SW480 (cell line): ENCODE data around the gene RNU1-3.
"Not testable (repeated sequence)": the region's sequence is repeated elsewhere in the genome, so short reads cannot be mapped to it uniquely, and the experiment has no call there.

Experiments used
- DNase-seq: peaks from one replicate; pipeline ENCODE4 v3.0.0-alpha.2; 2016; ENCODE audit warnings: low spot score

RNU1-3 gene

DNA sequence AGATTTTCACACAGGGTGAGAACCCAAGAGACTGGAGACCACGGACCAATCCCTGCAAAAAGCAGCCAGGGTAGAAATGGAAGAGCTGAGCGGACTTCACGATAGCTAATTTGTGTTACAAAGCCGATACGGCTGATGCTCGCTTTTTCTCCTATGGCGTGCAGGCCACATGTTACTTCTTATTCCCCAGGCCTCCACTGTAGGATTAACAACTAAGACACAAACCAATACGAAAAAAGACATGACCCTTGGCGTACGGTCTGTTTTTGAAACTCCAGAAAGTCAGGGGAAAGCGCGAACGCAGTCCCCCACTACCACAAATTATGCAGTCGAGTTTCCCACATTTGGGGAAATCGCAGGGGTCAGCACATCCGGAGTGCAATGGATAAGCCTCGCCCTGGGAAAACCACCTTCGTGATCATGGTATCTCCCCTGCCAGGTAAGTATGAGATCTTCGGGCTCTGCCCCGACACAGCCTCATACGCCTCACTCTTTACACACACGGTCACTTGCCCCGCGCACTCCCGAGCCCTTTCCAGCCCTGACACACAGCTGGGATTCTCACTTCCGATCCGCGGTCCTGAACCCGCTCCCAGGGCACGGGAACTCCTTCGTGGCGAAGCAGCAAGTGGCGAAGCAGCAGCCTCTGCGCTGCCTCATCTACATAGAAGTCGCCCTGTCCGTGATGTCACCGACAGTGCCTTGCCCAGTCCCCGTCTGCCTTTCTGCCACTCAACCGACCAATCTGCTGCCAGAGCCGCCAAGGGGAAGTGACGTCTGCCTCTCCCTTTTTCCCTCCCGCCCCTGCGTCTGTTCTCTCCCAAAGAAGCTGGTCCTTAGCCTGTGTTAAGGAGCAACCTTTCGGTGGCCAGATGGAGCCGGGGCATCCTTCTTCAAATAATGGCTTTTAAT is at the start of gene RNU1-3:
TSS of gene RNU1-3 (minus strand) at position 447 of the 912 bp plus-strand sequence.
- DNase-seq, result not testable (repeated sequence)

DNA sequence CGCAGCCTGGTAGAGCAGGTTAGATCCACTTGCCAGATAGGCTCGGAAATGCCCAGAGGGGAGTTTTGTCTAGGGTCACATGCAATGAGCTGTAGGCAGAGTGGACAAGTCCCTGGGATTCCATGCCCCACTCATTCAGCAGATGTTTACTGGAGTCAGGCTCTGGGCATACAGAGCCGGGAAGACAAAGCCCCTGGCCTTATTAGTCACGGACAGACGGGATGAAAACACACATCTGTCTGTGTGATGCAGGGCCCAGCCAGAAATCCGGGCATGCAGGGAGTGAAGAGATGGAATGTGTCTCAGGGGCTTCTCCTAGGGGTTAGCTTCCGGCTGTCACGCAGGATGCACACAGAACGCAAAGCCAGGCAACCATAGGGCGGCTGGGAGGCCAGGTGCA is 46.7 kb upstream of the RNU1-3 start:
- not testable (repeated sequence) for DNase-seq

DNA sequence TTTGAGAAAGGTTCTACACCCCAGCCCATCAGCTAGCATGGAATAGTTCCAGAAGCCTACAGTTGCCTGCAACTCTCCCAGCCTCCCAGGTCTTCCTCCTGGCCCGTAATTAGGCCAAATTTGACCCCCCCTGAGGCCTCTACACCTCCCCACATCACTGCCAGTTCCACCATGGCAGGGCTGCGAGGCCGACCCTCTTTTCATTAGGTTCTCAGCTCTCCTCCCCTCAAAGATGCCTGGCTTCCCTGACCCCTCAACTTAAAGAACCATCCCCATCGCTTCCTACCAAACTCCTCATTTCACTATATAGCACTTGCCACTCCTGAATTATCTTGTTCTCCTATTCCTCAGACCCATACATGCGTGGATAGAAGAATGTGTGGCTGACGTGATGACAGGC is 46.2 kb upstream of the RNU1-3 start:
- DNase-seq, result not testable (repeated sequence)

DNA sequence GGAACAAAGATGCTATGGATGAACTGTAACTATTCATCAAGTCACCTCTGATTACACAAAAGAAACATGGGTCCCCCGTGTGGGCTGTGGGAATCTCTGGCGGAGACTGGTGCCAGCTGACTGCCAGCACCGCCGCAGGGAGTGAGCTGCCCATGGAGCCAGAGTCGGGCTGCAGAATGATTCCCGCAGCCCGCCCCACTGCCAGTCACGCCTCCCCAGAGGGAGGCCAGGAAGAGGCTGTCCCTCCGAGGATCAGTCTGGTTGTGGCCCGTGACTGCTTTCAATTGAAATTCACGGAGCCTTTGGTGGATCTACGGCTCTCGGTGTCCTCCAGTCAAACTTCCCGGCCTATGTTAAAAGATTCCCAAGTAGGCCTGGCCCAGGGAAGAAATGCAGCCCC is 45.8 kb upstream of the RNU1-3 start:
- not testable (repeated sequence) for DNase-seq

DNA sequence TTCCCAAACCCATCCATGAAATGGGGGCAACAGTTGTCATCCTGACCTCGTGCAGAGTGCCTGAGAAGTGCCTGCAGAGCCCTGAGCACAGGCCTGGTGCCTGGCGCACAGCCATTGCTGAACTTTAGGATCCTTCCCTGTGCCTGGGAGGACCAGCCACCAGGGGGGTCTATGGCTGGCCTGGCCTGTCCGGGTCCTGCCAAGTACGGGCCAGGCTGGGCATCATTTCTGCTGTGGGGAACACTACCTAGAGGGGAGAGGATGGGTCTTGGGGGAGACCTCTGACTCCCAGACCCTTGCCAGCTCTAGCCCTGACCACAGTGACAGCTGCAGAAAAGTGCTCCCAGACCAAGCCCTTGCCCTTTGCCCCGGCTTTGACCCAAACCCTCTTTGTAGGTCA is 45.4 kb upstream of the RNU1-3 start:
- not testable (repeated sequence) for DNase-seq

DNA sequence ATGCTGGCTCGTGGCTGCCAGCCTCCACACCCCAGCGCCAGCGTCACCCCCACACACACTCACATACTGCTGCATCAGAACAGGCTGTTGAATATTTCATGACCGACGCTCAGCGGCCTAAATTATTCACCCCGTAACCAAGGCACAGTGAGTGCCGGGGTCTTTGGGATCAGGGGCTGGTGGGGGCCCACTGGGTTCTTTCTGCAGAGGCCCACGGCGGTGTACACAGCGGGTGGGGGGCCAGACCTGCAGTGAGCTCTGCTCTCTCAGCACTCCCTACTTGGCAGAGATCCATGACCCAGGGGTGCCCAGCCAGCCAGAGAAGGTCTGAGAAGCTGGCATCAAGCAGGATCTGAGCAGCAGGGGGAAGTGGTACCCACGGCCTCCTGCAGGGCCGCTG is 43.9 kb upstream of the RNU1-3 start:
- DNase-seq, result not testable (repeated sequence)

DNA sequence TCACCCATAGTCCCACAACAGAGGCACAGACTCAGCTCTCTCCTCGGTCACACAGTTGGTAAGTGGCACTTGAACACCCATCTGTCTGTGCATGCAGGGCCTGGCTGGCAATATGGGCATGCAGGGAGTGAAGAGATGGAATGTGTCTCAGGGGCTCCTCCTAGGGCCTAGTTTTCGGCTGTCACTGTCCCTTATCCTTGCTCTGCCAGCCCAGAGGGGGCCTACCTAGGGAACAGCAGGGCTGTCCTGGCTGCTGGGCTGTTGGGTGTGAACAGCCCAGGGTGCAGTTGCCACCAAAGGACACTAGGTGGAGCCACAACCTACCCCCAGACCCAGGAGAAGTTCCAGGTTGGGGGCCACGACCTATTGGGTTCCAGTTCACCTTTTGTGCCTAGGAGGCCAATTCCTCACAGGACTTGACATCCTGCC is 42.9 kb upstream of the RNU1-3 start:
- peak; percentile 58 for DNase-seq

DNA sequence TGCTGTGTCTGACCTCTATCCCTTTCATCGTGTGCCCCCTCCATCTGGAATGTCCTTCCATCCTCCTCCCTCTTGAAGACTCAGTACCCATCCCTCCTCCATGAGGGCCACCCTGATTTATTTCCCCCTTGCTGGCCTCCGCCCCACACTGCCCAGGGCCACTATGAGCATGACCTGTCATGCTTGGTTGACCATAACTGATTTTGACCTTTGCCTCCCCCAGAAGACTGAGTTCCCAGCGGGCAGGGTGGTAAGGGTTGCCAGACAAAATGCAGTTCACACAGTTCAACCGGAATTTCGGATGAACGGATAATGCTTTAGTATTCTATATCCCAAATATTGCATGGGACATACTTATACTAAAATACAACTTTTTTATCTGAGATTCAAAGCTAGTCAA is 42.0 kb upstream of the RNU1-3 start:
- not testable (repeated sequence) for DNase-seq

DNA sequence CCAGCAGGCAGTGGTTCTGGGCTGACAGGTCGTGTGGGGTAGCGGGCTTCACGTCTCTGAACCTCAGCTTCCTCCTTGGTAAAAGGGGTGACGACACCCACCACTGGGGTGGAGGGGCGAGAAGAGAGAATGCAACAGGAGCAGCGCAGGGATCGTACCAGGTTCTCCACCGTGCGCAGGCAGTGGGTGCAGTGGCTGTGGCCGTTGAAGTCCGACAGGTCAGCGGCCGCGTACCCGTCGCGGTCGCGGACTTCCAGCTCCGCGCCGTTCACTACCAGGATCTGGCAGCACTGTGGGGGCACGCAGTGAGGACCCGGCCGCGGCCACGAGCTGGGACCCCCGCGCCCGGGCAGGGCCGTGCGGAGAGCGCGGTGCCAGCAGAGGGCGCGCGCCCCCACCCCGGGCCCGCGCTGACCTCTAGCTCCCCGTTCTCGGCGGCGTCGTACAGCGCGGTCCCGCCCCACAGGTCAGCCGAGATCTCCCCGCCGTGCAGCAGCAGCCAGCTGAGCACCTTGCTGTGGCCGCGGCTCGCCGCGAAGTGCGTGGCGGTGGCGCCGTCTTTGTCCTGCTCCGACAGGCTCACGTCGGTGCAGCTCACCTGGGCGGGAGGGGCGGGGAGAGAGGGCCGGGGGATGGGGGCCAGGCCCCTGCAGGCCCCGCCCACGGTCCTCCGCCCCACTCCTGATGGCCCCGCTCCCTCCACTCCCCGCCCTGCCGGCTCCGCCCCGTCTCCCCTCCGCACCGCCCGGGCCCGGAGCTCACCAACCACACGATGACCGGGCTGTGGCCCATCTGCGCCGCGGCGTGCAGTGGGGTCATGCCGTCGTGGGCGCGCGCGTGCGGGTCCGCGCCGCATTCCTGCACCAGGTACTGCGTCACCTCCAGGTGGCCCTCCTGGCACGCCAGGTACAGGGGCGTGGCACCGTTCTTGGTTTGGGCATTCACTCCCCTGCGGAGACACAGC is 40.7 kb upstream of the RNU1-3 start:
- not testable (repeated sequence) for DNase-seq

DNA sequence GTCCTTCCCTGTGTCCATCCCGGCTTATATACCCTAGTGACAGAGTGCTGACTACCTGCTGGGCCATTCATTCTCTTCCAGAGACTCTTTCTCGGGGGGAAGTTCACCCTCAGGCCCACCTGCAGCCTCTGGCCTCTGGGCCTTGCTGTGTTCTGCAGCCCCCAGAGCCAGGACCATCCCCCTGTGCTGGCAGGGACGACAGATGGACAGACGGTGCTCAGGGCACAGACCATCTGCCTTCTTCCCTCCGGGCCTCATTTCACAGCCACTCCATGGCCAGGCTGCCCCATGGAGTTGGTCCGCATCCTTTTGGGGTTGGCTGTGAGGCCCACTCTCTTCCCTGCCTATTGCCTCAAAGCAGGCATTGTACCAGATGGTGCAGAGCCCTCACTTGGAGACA is 39.6 kb upstream of the RNU1-3 start:
- not testable (repeated sequence) for DNase-seq

DNA sequence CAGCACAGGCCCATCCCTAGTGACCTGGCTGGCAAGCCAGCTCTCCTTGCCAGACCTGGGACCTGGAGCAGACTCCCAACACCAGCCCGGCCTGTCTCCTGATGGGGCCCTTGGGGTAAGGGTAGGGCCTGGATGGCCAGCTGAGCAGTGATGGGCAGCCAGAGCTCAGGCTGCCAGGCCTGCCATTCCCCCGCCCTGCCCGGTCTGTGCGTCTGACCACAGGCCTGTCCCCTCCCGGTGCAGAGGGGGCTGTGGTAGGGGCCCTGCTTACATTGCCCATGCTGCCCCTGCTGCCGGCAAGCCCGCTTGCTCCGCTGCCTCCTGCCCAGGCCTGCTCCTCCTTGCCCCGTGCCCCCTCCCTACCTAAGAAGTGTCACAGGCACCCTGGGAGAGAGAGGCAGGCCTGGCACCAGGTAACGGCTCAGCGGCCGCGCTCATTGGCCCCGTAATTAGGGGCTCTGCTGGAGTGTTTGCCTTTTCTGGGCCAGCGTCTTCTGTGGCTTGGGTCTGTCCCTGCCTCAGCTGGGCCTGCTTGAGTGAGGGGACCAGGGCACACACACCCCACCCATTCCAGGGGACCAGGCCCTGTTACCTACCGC is 37.9 kb upstream of the RNU1-3 start:
- not testable (repeated sequence) for DNase-seq

DNA sequence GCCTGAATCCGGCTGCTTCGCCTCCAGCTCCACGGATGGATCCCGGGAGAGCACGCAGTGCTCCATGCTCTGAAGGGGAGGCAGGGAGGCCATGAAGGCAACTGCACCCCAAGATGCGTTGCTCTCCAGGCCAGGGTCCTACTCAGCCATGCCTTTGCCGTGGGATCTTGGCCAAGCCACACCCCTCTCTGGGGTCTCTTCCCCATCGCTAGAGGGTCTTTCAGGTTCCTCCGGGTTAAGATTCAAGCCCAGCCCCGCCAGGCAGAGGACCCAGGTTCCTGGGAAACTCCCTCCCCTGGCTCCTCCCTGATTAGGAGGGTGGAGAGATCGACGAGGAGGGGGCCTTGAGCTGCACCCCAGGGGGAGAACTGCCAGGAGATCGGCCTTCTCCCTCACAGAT is 37.3 kb upstream of the RNU1-3 start:
- not testable (repeated sequence) for DNase-seq

DNA sequence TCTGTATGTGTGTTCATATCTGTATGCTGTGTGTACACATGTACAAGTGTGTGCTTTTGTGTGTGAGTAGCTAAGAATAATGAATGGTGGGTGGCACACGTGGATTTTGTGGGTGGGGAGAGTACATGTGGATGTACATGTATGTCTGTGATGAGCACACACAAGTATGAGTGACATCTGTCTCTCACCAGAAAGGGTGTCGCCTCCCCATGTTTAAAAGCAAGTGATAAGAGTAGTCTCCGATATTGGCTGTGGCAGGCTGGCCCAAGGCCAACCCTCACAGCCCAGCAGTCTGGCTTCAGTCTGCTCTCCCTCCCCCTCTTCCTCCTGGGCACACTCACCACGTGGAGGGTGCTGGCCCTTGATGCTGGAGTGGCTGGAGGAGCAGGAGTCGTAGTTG is 36.9 kb upstream of the RNU1-3 start:
- DNase-seq, result not testable (repeated sequence)

DNA sequence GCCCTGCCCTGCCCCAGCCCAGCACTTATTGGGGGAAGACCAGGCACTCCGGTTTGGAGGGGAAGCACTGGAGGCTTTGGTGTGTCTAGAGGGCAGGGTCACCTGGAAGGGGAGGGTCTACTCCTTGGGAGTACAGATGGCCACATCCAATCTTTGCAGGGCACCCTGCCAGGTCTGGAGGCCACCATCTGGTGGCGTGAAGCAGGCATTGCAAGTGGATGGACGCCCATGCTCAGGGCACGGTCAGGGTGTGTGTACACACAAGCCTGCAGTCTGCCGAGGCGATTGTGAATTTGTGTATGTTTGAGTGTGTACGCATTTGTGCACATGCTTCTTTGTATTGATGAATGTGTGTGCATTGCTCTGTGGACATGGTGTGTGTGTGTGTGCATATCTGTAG is 36.4 kb upstream of the RNU1-3 start:
- not testable (repeated sequence) for DNase-seq

DNA sequence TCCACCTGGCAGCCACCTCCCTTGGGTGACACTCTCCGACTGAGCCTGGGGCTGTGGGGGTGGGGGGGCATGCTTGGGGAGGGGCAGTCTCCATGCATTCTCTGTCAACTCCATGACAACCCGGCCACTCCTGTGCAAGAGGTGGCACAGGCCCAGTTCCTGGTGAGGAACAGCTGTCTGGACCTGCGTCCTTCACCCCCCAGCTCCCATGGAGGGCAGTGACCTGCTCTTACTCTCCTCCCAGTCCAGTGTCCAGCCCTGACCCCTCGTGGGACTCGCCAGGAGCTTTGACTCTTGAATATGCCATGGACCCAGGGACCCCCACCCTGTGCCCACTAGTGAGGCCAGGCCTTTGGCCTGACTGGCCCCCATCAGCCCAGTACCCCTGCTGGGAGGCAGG is 35.5 kb upstream of the RNU1-3 start:
- not testable (repeated sequence) for DNase-seq

DNA sequence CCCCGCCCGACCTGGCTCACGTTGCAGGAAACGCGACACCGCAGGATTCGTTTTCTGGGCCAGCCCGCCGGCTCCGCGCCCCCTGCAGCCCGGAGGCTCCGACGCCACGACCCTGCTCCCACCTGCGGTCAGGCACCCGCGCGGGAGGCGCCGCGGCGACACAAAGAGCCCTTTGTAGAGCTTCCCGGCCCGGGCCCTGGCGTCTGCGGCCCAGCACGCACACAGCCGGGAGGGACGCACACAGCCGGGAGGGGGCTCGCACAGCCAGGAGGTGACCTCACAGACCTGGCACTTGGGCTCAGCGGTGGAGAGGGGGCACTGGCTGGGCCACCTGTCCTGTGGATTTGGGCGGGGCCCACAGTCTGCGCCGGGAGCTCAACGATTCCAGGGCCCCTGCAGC is 34.4 kb upstream of the RNU1-3 start:
- not testable (repeated sequence) for DNase-seq

DNA sequence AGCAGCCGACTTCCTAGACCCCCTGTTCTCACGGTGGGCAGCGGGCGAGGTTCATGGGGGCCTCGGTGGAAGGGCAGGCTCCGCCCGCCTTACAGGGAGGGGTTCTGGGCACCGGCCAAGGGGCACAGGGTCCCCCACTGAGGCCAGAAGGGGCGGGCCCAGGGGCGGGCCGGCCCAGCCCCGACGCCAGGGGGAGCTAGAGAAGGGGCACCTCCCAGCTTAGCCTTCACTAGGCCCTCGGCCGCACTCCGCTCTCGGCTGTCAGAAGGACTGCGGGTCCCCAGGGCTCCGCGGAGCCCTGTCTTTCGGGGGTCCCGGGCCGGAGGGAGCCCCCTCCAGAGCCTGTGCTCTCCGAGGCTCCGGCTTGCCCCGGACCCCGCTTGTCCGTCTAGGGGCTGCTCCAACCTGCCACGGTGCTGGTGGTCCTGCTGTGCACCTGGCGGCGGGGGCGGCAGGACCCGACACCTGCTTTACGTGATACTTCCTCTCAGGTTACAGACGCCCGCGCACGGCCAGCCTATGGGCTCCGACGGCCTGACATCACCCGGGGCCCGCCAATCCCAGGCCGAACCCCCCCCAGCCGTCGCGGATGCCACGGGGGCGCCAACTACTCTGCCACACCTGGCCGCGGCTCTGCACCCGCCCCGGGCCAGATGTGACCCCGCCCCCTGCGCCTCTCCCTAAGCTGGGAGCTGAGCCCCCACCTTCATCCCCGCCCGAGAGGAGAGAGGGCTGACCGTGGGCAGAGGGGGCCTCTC is 33.6 kb upstream of the RNU1-3 start:
- not testable (repeated sequence) for DNase-seq

DNA sequence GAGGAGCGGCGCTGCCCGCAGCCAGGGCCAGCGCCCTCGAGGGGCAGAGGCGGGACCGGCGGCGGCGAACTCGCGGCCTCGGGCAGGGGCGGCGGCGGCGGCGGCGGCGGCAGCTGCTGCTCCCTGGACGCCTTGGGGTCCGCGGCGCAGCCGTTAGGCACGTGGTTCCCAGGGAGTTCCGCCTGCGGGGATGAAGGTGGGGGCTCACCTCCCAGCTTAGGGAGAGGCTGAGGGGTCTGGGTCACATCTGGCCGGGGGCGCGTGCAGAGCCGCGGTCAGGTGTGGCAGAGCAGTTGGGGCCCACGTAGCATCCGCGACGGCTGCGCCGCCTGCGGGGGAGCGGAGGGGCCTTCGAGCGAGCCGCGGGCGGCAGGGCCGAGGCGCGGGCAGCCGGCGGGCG is 32.7 kb upstream of the RNU1-3 start:
- not testable (repeated sequence) for DNase-seq

DNA sequence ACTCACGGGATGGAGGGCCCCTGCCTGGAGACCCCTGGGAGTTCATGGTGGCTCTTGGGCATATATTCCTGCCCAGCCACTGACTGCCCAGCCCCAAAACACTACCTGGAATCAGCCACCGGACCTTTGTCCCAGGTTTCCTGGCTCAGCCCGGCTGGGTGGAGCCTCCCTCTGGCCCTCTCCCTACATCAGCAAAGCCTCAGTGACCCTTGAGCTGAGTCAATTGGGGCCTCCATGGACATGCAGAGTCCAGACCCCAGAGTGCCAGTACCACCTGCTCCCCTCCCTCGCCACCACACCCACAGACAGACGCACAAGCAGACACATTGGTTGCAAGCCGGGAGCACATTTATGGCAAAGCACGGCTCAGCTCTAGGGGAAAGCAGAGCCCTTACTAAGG is 30.4 kb upstream of the RNU1-3 start:
- DNase-seq, result not testable (repeated sequence)

DNA sequence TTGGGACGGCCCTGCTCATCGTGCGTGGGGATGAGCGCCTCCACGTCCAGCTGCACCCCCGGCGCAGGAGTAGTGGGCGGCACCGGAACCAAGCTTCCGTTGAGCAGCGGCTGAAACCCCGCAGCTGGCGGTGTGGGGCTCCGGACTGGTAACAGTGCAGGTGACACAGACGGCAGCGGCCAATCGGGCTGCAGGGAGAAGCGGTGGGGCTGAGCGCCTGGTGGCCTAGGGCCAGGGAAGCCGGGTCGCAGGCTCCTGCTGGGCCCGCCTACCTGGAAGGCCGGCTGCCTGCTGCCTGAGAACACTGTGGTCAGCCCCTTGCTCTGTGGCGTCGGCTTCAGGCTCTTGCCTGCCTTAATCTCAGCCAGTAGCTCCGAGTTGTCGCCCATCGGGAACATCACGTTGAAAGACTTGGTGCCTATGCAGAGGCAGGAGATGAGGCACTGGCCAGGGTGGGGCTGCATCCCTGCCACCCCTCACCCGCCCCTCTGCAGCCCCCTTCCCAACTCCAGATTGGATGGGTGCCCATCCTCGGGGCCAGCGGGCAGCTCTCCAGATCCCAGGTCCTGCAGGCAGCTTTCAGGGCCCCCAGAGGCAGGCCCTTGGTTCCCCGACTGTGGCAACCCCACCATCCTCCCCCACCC is 29.9 kb upstream of the RNU1-3 start:
- DNase-seq, result not testable (repeated sequence)

DNA sequence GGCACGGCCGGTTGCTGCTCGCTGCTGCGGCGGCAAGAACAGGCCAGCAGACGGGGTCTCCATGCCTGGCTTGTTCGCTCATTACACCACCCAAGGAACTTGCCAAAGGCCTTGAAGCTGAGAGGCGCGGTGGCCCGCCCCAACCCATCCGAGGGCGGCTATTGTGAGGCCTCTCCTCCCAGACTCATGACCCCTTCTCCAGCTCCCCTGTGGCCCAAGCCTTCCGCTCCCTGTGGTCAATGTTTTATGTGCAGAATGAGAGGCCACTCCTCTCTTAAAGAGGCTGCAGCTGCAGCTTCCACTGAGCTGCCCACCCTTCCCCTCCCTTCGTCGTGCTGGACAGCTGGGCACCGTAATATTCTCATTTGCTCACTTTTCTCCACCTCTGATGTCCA is 27.6 kb upstream of the RNU1-3 start:
- DNase-seq, result not testable (repeated sequence)
